Stimulated activated CD8-positive, alpha-beta memory T cell treated with anti-CD3 and anti-CD28 coated beads, Interleukin-2, amount 100 ng/mL, for 1 hour (primary cell): ENCODE data around the gene SUGP2.

Source experiments
- DNase-seq, 2 donors: peaks; one replicate each; pipeline ENCODE4 v3.0.0-alpha.2; 2020; ENCODE audit warnings: low read depth in 2 of 2

Gene SUGP2

DNA sequence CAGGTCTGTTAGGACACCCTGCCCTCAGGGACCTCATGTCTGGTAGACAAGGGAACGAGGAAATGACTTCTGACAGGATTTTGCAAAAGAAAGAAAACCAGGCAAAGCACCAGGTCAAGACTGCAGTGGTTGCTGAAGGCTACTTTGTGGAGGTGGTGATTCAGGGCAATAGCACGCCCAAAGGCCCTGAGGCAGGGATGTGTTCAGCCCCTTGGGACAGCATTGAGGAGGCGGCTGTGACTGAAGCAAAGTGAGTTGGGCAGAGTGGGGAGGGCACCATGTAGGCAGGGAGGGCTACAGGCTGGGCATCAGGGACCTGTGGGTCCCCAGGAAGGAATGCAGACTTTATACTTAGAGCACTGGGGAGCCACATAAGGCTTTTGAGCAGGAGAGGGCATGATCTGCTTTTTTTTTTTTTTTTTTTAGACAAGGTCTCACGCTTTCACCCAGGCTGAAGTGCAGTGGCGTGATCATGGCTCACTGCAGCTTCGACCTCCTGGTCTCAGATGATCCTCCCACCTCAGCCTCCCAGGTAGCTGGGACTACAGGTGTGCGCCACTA lies 81.5 kb downstream of the SUGP2 start:
- DNase-seq = no peak

DNA sequence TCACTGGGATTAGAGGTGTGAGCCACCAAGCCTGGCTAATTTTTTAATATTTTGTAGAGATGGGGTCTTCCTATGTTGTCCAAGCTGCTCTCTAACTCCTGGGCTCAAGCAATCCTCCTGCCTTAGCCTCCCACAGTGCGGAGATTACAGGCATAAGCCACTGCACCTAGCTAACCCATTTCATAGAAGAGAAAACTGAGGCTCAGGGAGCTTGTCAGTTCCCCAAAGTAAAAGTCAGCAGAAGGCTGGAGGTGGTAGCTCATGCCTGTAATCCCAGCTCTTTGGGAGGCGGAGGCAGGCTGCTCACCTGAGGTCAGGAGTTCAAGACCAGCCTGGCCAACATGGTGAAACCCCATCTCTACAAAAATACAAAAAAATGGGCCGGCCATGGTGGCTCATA lies 83.5 kb downstream of the SUGP2 start:
- no peak for DNase-seq

DNA sequence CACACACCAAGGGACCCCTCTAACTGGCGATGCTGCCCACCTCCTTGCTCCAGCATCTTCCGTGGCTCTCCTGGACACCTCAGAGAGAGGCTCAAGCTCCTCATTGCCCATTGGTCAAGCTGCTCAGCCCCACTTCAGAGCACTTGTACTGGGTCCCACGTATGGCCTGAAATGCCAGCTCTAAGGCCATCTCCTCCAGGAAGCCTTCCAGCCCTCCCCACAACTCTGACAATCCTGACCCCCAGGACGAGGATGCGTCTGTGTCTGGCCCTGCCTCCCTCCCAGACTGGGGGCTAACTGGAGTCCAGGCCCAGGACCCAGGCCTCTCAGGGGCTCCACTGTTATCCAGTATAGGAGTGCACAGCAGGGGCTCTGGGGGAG lies 84.4 kb downstream of the SUGP2 start:
- DNase-seq = no peak

DNA sequence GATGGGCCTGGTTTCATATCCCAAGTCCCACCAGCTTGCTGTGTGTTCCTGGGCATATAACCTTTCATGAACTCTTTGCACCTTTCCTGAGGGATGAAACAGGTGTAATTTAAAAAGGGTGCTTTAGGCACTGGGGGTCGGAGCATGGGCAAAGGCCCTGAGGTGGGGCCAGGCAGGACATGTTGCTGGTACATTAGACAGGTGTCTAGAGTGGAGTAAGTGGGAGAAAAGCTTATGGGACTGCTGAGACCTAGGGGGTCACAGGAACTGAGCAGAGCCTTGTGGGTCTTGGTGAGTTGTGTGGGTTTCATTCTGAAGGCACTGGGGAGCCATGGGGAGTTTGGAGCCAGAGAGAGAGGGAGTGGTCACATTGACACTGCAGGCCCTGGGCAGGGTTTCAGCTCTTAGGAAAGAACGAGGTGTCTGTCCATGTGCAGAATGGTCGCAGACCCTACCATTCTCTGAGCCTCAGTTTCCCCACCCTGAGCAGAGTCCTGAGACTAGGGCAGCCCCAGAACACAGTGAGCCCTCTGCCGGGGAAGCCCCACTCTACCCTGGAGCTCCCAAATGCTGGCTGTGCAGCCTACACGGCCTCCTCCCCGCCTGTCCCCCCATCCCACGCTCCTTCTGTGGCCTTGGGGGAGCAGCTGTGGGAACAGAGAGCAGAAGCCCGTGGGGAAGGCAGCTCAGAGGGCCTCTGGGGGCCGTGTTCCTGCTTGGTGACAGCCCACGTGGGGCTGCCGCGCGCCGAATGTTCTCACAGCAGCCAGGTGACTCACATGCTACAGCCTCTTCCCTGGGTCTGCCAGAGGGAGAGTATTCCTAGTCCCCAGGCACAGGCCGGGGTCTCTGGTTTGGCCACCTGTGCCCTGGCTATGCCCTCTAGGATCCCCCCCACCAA lies 85.0 kb downstream of the SUGP2 start:
- no peak for DNase-seq

DNA sequence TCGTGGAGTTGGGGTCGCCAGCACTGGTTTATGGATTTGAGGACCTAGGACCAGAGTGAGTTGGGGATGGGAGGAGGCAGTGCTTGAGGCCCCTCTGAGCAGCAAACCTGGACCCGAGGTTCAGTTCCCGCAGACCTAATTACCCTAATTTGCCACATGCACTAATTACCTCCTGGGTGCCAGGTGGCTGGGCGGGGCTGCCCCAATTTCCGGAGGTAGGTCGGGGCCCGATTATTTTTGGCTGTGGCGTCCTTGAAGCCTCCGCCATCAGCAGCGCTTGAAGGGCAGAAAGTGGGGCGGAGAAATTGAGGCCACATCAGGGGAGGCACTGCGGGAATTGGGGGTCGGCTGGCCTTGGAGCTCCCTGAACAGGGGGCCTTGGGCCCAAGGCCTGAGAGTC lies 86.4 kb downstream of the SUGP2 start:
- DNase-seq = no peak

DNA sequence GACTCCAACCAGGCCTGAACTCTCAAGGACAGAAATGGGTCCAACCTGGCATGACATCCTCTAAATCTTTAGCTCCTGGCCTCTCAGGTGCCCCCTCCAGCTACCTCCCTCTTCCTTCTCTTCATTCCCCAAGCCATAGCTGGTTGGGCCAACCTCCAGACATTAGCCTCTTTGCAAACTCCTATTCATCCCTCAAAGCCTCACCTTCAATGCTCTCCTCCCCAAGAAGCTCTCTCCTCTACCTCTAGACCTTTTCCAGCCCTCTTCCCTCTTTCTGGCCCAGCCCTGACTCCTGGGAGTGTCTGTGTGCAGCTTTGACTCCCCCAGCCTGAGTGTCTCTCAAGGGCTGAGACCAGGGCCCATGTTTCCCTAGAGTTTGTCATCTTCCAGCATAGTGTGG lies 87.0 kb downstream of the SUGP2 start:
- DNase-seq = no peak

DNA sequence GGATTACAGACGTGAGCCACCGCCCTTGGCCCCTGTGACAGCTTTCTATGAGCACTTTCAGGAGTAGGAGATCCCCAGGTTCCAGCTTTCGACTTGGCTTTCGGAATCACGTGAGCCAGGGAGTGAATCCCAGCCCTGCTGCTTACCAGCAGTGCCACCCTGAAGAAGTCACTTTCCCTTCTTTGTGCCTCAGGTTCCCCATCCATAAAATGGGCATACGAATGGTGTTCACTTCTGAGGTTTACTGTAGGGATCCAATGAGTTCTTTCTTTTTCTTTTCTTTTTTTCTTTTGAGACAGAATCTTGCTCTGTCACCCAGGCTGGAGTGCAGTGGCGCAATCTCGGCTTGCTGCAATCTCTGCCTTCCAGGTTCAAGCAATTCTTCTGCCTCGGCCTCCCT lies 88.0 kb downstream of the SUGP2 start:
- no peak for DNase-seq

DNA sequence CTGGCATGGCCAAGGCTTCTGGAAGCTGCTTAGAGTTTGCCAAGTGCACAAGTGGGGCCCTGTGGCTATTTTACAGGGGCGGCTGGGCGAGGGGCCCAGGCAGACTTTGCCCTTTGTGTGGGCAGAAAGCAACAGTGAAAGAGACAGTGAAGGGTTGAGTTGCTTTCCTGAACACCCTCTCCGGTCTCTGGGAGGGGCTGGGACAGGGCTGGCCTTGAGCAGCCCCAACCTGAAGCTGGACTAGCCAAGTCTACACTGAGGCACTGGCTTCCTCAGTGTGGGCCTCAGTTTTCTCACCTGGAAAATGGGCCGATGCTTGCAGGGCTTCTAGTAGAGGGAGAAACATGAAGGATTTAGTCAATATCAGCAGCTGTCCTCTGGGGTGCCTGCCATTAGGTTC lies 89.9 kb downstream of the SUGP2 start:
- no peak for DNase-seq

DNA sequence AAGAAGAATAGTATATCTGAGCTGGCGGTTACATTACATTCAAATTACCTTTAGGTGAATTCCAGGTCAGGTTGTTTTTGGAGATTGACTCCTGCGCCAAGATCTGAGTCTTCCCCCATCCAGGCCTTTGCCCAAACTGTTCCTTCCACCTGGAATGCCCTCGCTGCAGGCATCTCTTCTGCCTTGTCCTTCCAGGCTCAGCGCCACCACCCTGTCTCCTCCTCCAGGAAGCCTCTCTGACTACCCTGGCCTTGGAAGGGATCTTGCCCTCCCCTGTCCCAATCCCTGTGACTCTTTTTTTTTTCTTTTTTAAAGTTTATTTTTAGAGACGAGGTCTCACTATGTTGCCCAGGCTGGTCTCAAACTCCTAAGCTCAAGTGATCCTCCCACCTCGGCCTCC lies 90.6 kb downstream of the SUGP2 start:
- DNase-seq = no peak

DNA sequence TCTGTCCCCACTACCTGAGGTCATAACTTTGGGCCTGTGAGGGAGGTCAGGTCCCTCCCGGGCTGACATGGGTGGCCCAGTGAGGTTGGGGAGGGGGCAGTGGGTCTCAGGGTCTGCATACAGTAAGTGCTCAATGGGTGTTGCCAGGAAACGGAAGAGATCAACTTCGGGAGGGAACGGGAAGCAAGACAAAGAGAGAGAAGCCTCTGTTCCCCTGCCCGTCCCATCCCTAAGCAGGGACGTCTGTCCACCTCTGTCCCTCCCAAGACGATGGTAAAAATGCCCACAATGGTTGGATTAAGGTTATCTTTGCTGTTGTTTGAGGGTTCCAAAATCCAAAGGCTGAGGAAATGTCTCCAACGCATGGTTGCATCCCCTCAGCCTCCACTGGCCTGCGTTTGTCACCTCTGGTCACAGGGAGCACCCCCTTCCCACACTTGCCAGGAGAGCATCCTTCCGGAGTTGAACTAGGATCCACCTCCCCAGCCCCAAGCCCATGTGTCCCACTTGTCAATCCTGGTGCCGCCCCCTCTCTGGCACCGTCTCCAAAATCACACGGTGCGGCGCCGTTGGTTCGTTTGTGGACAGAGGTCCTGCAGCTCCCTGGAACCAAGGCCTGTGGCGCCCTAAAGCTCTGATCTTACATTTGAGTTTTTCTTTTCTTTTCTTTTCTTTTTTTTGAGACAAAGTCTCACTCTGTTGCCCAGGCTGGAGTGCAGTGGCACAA lies 91.5 kb downstream of the SUGP2 start:
- no peak for DNase-seq
